Measurements from ENCODE around the gene LAGE3.

- TF ChIP-seq EZH2 (IDR thresholded peaks at IDR 0.05; ENCODE audit: insufficient read depth, poor library complexity, severe bottlenecking) (no peak), EZH2phosphoT487 (IDR thresholded peaks at IDR 0.05; ENCODE audit: insufficient read depth, low read depth) (no peak)
Observed at GRCh38 chrX:154519389-154519788, 40.3 kb upstream of the LAGE3 start.

Measured in GM23248 (cell line).